ENCODE measurements around the gene SOST.

Gene SOST

GRCh38 chr17:43759836-43760235 lies 1.2 kb upstream of the SOST start:
- Histone ChIP-seq H3K9me3 (ENCODE audit: insufficient read depth, low read length) (no peaks in the 10 kb centered on the region), H3K9ac (ENCODE audit: low read length) (no peak overlapping the region), H3K79me2 (ENCODE audit: low read length) (no peaks in the 10 kb centered on the region), H2AFZ (ENCODE audit: low read depth, low read length) (no peak overlapping the region), H3K4me2 (ENCODE audit: low read length) (no peak overlapping the region), H3K4me1 (ENCODE audit: low read length) (peaks cover 2% of the 10 kb centered on the region; the same call in 1 of the 2 replicates), H3K36me3 (replicated peaks; ENCODE audit: low read depth, low read length) (no peaks in the 10 kb centered on the region), H4K20me1 (ENCODE audit: insufficient read depth, low read length) (no peaks in the 10 kb centered on the region), H3K27ac (ENCODE audit: low read length) (no peak overlapping the region), H3K4me3 (ENCODE audit: low read length) (no peak overlapping the region), H3K27me3 (ENCODE audit: low read depth, low read length) (no peaks in the 10 kb centered on the region; the same call in 1 of the 2 replicates)
- no peak for TF ChIP-seq EZH2phosphoT487 (IDR thresholded peaks at IDR 0.05; ENCODE audit: low read depth)
- TF ChIP-seq CTCF (IDR thresholded peaks at IDR 0.05; ENCODE audit: low read depth, low read length): no peak

DNA sequence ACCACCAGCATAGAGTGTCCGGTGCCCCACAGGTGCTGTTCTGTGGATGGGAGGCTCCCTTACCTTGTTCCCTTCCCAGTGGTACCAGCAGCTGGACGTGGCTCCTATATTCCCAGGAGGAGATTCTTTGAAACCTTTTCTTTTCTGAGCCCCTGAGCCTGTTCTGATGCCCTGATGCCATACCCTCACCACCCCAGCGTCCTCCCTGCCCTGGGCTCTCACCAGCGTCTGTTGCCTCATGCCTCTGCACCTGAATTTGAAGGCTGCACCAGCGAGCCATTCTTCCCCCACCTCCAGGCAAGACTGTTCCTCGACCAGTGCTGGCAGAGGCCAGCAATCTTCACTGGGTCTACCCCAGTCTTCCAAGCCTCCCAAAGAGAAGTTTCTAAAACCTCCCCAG lies 505 bp downstream of the SOST start:
- Histone ChIP-seq H4K20me1 (ENCODE audit: insufficient read depth, low read length) (no peaks in the 10 kb centered on the region), H2AFZ (ENCODE audit: low read depth, low read length) (no peak overlapping the region), H3K36me3 (replicated peaks; ENCODE audit: low read depth, low read length) (no peaks in the 10 kb centered on the region), H3K9ac (ENCODE audit: low read length) (no peak overlapping the region), H3K4me2 (ENCODE audit: low read length) (no peak overlapping the region), H3K4me1 (ENCODE audit: low read length) (peaks cover 2% of the 10 kb centered on the region; the same call in 1 of the 2 replicates), H3K27ac (ENCODE audit: low read length) (no peak overlapping the region), H3K27me3 (ENCODE audit: low read depth, low read length) (no peaks in the 10 kb centered on the region; the same call in 1 of the 2 replicates), H3K4me3 (ENCODE audit: low read length) (no peak overlapping the region), H3K9me3 (ENCODE audit: insufficient read depth, low read length) (no peaks in the 10 kb centered on the region), H3K79me2 (ENCODE audit: low read length) (no peaks in the 10 kb centered on the region)
- TF ChIP-seq EZH2phosphoT487 (IDR thresholded peaks at IDR 0.05; ENCODE audit: low read depth): no peak
- TF ChIP-seq CTCF (IDR thresholded peaks at IDR 0.05; ENCODE audit: low read depth, low read length): no peak

DNA sequence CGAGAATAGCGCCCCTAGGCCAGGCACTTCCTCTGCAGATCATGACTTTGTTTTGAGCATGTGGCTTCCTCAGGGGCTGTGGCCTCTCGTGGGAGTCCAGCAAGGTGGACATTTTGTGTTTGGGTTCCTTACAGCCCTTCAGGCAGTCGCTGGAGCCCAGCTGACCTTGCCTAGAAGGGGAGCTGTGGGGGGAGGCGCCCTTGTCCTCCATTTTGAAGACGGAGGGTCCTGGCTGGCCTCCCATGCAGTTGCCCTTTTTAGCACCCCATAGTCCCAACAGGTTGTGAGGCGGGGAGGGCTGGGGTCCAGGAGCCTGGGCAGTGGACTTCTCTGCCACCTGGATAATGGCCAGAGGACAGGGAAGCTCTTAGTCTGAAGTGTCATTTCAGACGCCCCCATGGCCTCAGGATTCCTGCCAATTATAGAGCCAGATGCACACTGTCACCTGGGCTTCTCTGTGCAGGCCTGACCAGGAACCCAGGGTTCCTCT lies 1.4 kb downstream of the SOST start:
- Histone ChIP-seq H2AFZ (ENCODE audit: low read depth, low read length) (no peak overlapping the region), H3K27me3 (ENCODE audit: low read depth, low read length) (no peaks in the 10 kb centered on the region; the same call in 1 of the 2 replicates)

DNA sequence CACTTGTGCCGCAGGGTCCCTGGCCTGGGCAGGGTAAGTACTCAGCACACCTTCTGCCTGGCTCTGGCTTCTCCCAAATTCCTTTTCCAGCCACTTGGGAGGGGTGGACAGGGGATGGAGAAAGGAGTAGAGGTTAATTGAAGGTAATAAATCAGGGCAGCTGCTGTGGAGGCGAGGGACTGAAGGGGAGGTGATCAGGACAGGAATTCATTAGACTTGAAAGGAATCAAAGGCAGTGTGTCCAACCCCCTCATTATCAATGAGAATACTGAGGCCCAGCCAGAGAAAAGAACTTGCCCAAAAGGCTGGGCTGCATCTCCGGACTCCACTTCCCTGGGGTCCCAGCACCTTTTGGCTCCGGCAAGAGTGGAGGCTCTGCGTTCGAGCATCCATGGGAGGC lies 2.4 kb downstream of the SOST start:
- H4K20me1 ChIP-seq (ENCODE audit: insufficient read depth, low read length): no peaks in the 10 kb centered on the region
- no peaks in the 10 kb centered on the region for H3K36me3 ChIP-seq (replicated peaks; ENCODE audit: low read depth, low read length)
- H3K79me2 ChIP-seq (ENCODE audit: low read length): no peaks in the 10 kb centered on the region
- peaks cover 2% of the 10 kb centered on the region; the same call in 1 of the 2 replicates for H3K4me1 ChIP-seq (ENCODE audit: low read length)
- no peak overlapping the region for H3K27ac ChIP-seq (ENCODE audit: low read length)
- no peak for TF ChIP-seq EZH2phosphoT487 (IDR thresholded peaks at IDR 0.05; ENCODE audit: low read depth)
- TF ChIP-seq CTCF (IDR thresholded peaks at IDR 0.05; ENCODE audit: low read depth, low read length): no peak
- H3K27me3 ChIP-seq (ENCODE audit: low read depth, low read length): no peaks in the 10 kb centered on the region; the same call in 1 of the 2 replicates
- H3K9me3 ChIP-seq (ENCODE audit: insufficient read depth, low read length): no peaks in the 10 kb centered on the region
- H3K4me3 ChIP-seq (ENCODE audit: low read length): no peak overlapping the region
- H2AFZ ChIP-seq (ENCODE audit: low read depth, low read length): no peak overlapping the region
- H3K9ac ChIP-seq (ENCODE audit: low read length): no peak overlapping the region
- no peak overlapping the region for H3K4me2 ChIP-seq (ENCODE audit: low read length)

More for the DNA sequence above, 1.4 kb downstream of the SOST start:
- no peaks in the 10 kb centered on the region for H3K9me3 ChIP-seq (ENCODE audit: insufficient read depth, low read length)
- no peak for TF ChIP-seq EZH2phosphoT487 (IDR thresholded peaks at IDR 0.05; ENCODE audit: low read depth)
- TF ChIP-seq CTCF (IDR thresholded peaks at IDR 0.05; ENCODE audit: low read depth, low read length): no peak
- no peaks in the 10 kb centered on the region for H3K79me2 ChIP-seq (ENCODE audit: low read length)
- no peaks in the 10 kb centered on the region for H4K20me1 ChIP-seq (ENCODE audit: insufficient read depth, low read length)
- H3K9ac ChIP-seq (ENCODE audit: low read length): no peak overlapping the region
- H3K4me2 ChIP-seq (ENCODE audit: low read length): no peak overlapping the region
- peaks cover 2% of the 10 kb centered on the region; the same call in 1 of the 2 replicates for H3K4me1 ChIP-seq (ENCODE audit: low read length)
- H3K27ac ChIP-seq (ENCODE audit: low read length): no peak overlapping the region
- no peak overlapping the region for H3K4me3 ChIP-seq (ENCODE audit: low read length)
- no peaks in the 10 kb centered on the region for H3K36me3 ChIP-seq (replicated peaks; ENCODE audit: low read depth, low read length)

Data from OCI-LY3 (cell line).